Gastrocnemius medialis (tissue), 4 donors: ENCODE data around the gene CTU2.

ENCODE experiments used
- CTCF ChIP-seq, 5 experiments: fragments of 450-650 bp in 3 of 5; fragments of 200-600 bp in 2 of 5; sonication (generic) in 2 of 5; IDR thresholded peaks in 4 of 5; conservative IDR thresholded peaks in 1 of 5; 1 replicate in 4 of 5; 2 replicates in 1 of 5; pipeline ENCODE4 v1.5.1; 2016 to 2019; ENCODE audit warnings: antibody characterized with exemption in 5 of 5, mild to moderate bottlenecking in 3 of 5, moderate library complexity in 3 of 5
- POLR2A ChIP-seq, 2 donors: fragments of 450-650 bp; IDR thresholded peaks; one replicate each; pipeline ENCODE4 v1.6.1; 2017; ENCODE audit warnings: antibody characterized with exemption in 2 of 2, mild to moderate bottlenecking in 2 of 2, moderate library complexity in 2 of 2

GRCh38 chr16:88731699-88732098, 25.4 kb downstream of the CTU2 start:
- no peak for TF ChIP-seq CTCF (IDR thresholded peaks at IDR 0.05 in 4 of 5, conservative IDR thresholded peaks at IDR 0.05 in 1 of 5)
- TF ChIP-seq POLR2A (IDR thresholded peaks at IDR 0.05), result no peak
